Right lobe of liver (tissue), 4 donors: ENCODE data around the gene KRTAP12-2.

Source experiments
- POLR2A ChIP-seq: fragments of 450-650 bp; IDR thresholded peaks from one replicate; pipeline ENCODE4 v1.6.1; 2017; ENCODE audit warnings: antibody characterized with exemption, mild to moderate bottlenecking
- TF ChIP-seq, protein P1 (sequence below), 4 donors: fragments of 200-600 bp in 3 of 4; fragments of 450-650 bp in 1 of 4; IDR thresholded peaks; one replicate each; pipeline versions ENCODE4 v1.5.1 to v1.8.0; 2016 to 2022; ENCODE audit warnings: antibody characterized with exemption in 4 of 4, mild to moderate bottlenecking in 2 of 4
- donor health status: DM: no; HTN: no; CAD: no.
- donor health status: DM: no; HTN: no; CAD: no.
- donor health status: DM: no; HTN: yes; CAD: no.

DNA sequence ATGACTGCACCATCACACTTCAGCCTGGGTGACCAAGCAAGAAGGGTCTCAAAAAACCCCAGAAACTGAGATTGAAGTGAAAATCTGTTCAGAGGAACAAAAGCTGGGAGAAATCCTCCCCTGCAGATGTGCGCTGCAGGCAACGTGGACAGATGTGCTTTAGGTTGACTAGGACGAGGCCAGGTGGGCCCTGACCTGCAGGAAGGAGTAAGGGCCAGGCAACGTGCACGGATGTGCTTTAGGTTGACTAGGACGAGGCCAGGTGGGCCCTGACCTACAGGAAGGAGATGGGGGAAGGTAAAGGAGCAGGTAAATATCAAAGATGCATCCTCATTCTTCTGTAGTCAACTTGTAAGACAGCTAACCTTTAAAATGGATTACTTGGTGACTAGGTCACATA lies 17.8 kb upstream of the KRTAP12-2 start:
- TF ChIP-seq POLR2A = no peak
- TF ChIP-seq, protein P1, sequence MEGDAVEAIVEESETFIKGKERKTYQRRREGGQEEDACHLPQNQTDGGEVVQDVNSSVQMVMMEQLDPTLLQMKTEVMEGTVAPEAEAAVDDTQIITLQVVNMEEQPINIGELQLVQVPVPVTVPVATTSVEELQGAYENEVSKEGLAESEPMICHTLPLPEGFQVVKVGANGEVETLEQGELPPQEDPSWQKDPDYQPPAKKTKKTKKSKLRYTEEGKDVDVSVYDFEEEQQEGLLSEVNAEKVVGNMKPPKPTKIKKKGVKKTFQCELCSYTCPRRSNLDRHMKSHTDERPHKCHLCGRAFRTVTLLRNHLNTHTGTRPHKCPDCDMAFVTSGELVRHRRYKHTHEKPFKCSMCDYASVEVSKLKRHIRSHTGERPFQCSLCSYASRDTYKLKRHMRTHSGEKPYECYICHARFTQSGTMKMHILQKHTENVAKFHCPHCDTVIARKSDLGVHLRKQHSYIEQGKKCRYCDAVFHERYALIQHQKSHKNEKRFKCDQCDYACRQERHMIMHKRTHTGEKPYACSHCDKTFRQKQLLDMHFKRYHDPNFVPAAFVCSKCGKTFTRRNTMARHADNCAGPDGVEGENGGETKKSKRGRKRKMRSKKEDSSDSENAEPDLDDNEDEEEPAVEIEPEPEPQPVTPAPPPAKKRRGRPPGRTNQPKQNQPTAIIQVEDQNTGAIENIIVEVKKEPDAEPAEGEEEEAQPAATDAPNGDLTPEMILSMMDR (IDR thresholded peaks at IDR 0.05) = no peak
